Mesendoderm (in vitro differentiated cells): ENCODE measurements around the gene HOXC13.

Source experiments
- DNase-seq: peaks from one replicate; pipeline ENCODE4 v3.0.0; 2013
- H2AK5ac ChIP-seq: 2 replicates; pipeline ENCODE4 v1.6.1; 2013; ENCODE audit warnings: low read length, inconsistent platforms
- H2BK120ac ChIP-seq: 2 replicates; pipeline ENCODE4 v1.6.1; 2013; ENCODE audit warnings: low read depth, mild to moderate bottlenecking, low read length, moderate library complexity, mixed read lengths
- H2BK15ac ChIP-seq: replicated peaks from 2 replicates; pipeline ENCODE4 v1.6.1; 2013; ENCODE audit warnings: low read depth, mild to moderate bottlenecking, moderate library complexity
- H2BK5ac ChIP-seq: 2 replicates; pipeline ENCODE4 v1.6.1; 2013; ENCODE audit warnings: low read length, inconsistent platforms
- H3K18ac ChIP-seq: 2 replicates; pipeline ENCODE4 v1.6.1; 2013; ENCODE audit warnings: mild to moderate bottlenecking, low read length, mixed read lengths
- H3K23ac ChIP-seq: one replicate; pipeline ENCODE4 v1.6.1; 2013; ENCODE audit warnings: low read length
- H3K27ac ChIP-seq: 2 replicates; pipeline ENCODE4 v1.5.1; 2013; ENCODE audit warnings: low read depth, mild to moderate bottlenecking, inconsistent platforms, low read length, moderate library complexity
- H3K27me3 ChIP-seq: 2 replicates; pipeline ENCODE4 v1.6.1; 2013; ENCODE audit warnings: low read length, control low read depth, mild to moderate bottlenecking, inconsistent platforms; ENCODE audit not compliant: insufficient read depth, poor library complexity
- H3K36me3 ChIP-seq: 2 replicates; pipeline ENCODE4 v1.6.1; 2013; ENCODE audit warnings: low read length, inconsistent platforms; ENCODE audit not compliant: control insufficient read depth, insufficient read depth
- H3K4ac ChIP-seq: one replicate; pipeline ENCODE4 v1.6.1; 2013; ENCODE audit warnings: low read depth, mild to moderate bottlenecking, low read length, moderate library complexity
- H3K4me1 ChIP-seq: 2 replicates; pipeline ENCODE4 v1.6.1; 2013; ENCODE audit warnings: low read depth, low read length, inconsistent platforms; ENCODE audit not compliant: control insufficient read depth
- H3K4me2 ChIP-seq: 2 replicates; pipeline ENCODE4 v1.6.1; 2013; ENCODE audit warnings: low read length
- H3K4me3 ChIP-seq: 2 replicates; pipeline ENCODE4 v1.5.1; 2013; ENCODE audit warnings: mild to moderate bottlenecking, low read length
- H3K56ac ChIP-seq: one replicate; pipeline ENCODE4 v1.6.1; 2013; ENCODE audit warnings: low read length
- H3K79me1 ChIP-seq: 2 replicates; pipeline ENCODE4 v1.6.1; 2013; ENCODE audit warnings: low read length, inconsistent platforms
- H3K79me2 ChIP-seq: 2 replicates; pipeline ENCODE4 v1.6.1; 2013; ENCODE audit warnings: mild to moderate bottlenecking, low read length; ENCODE audit not compliant: control insufficient read depth, insufficient read depth
- H3K9ac ChIP-seq: 2 replicates; pipeline ENCODE4 v1.6.1; 2013; ENCODE audit warnings: low read length, inconsistent platforms
- H4K5ac ChIP-seq: one replicate; pipeline ENCODE4 v1.6.1; 2013; ENCODE audit warnings: low read length
- H4K8ac ChIP-seq: one replicate; pipeline ENCODE4 v1.6.1; 2013; ENCODE audit warnings: low read depth, mild to moderate bottlenecking, control low read depth, low read length, moderate library complexity
- WGBS: extraction: QIAGEN DNeasy Blood & Tissue Kit; methylation state at CpG from one replicate; pipeline ENCODE4 v1.1.7; 2013; ENCODE audit warnings: low lambda C conversion rate, missing lambda C conversion rate; ENCODE audit not compliant: insufficient coverage; ENCODE audit errors: extremely low coverage; 5-methylcytosine and 5-hydroxymethylcytosine counted together

Gene HOXC13

GRCh38 chr12:53930591-53931255 is 7.9 kb upstream of the HOXC13 start:
- Histone ChIP-seq H3K56ac (no peak overlapping the region), H2AK5ac (no peak overlapping the region), H4K8ac (no peak overlapping the region), H2BK15ac (no peak overlapping the region), H3K4me2 (no peak overlapping the region), H3K79me1 (no peaks in the 10 kb centered on the region), H3K4me3 (no peak overlapping the region), H3K27ac (no peak overlapping the region), H3K36me3 (no peaks in the 10 kb centered on the region), H3K9ac (no peak overlapping the region), H4K5ac (no peak overlapping the region), H2BK120ac (no peak overlapping the region), H3K18ac (no peak overlapping the region), H3K4me1 (no peaks in the 10 kb centered on the region), H2BK5ac (no peak overlapping the region), H3K4ac (no peak overlapping the region), H3K23ac (no peak overlapping the region), H3K27me3 (peaks cover 96% of the 10 kb centered on the region), H3K79me2 (no peaks in the 10 kb centered on the region)
- WGBS, result no CpG with 5 or more reads among the region's 30 CpGs
- no peak for DNase-seq

- no peaks in the 10 kb centered on the region for H3K79me2 ChIP-seq
- H3K27me3 ChIP-seq, result peaks cover 96% of the 10 kb centered on the region
- H4K5ac ChIP-seq, result no peak overlapping the region
- H3K79me1 ChIP-seq, result no peaks in the 10 kb centered on the region
- H3K23ac ChIP-seq, result no peak overlapping the region
- H3K4me1 ChIP-seq, result no peaks in the 10 kb centered on the region
- H3K27ac ChIP-seq, result no peak overlapping the region
- no peak overlapping the region for H3K4me2 ChIP-seq
- no peak overlapping the region for H3K4me3 ChIP-seq
- DNase-seq, result no peak
- H3K9ac ChIP-seq, result no peak overlapping the region
- no peak overlapping the region for H3K4ac ChIP-seq
- no peak overlapping the region for H2BK15ac ChIP-seq
- no peaks in the 10 kb centered on the region for H3K36me3 ChIP-seq
- H3K18ac ChIP-seq, result no peak overlapping the region
- H2BK120ac ChIP-seq, result no peak overlapping the region
- no peak overlapping the region for H2BK5ac ChIP-seq
- H3K56ac ChIP-seq, result no peak overlapping the region
- WGBS, result no CpG with 5 or more reads among the region's 4 CpGs
- no peak overlapping the region for H4K8ac ChIP-seq
- no peak overlapping the region for H2AK5ac ChIP-seq
Observed at GRCh38 chr12:53931844-53932581, 6.6 kb upstream of the HOXC13 start.

GRCh38 chr12:53932915-53933314 is 5.7 kb upstream of the HOXC13 start:
- H3K56ac ChIP-seq, result no peak overlapping the region
- no peak overlapping the region for H4K5ac ChIP-seq
- no CpG with 5 or more reads among the region's 4 CpGs for WGBS
- no peaks in the 10 kb centered on the region for H3K36me3 ChIP-seq
- no peak overlapping the region for H3K9ac ChIP-seq
- no peak overlapping the region for H3K18ac ChIP-seq
- H3K4ac ChIP-seq, result no peak overlapping the region
- no peak overlapping the region for H3K4me3 ChIP-seq
- no peaks in the 10 kb centered on the region for H3K4me1 ChIP-seq
- H4K8ac ChIP-seq, result no peak overlapping the region
- no peak overlapping the region for H3K23ac ChIP-seq
- H3K4me2 ChIP-seq, result no peak overlapping the region
- no peak overlapping the region for H2BK15ac ChIP-seq
- no peak overlapping the region for H2AK5ac ChIP-seq
- no peak overlapping the region for H3K27ac ChIP-seq
- H3K27me3 ChIP-seq, result peaks cover 96% of the 10 kb centered on the region
- DNase-seq, result no peak
- no peak overlapping the region for H2BK5ac ChIP-seq
- no peaks in the 10 kb centered on the region for H3K79me1 ChIP-seq
- H2BK120ac ChIP-seq, result no peak overlapping the region
- H3K79me2 ChIP-seq, result no peaks in the 10 kb centered on the region

GRCh38 chr12:53935383-53936341 is 3.0 kb upstream of the HOXC13 start:
- Histone ChIP-seq H3K27me3 (peaks cover 98% of the 10 kb centered on the region), H3K23ac (no peak overlapping the region)
- DNase-seq, result no peak

GRCh38 chr12:53937099-53937498 is 1.5 kb upstream of the HOXC13 start:
- no peak overlapping the region for H4K8ac ChIP-seq
- no peak overlapping the region for H4K5ac ChIP-seq
- no peak overlapping the region for H3K27ac ChIP-seq
- no peak for DNase-seq
- H3K27me3 ChIP-seq, result peaks cover 97% of the 10 kb centered on the region
- no peak overlapping the region for H3K23ac ChIP-seq
- H3K4ac ChIP-seq, result no peak overlapping the region
- no peak overlapping the region for H2AK5ac ChIP-seq
- no peak overlapping the region for H3K9ac ChIP-seq
- no peaks in the 10 kb centered on the region for H3K79me1 ChIP-seq
- no peak overlapping the region for H3K18ac ChIP-seq
- no peak overlapping the region for H3K4me3 ChIP-seq
- H2BK120ac ChIP-seq, result no peak overlapping the region
- no peaks in the 10 kb centered on the region for H3K4me1 ChIP-seq
- WGBS, result no CpG with 5 or more reads among the region's 12 CpGs
- H2BK15ac ChIP-seq, result no peak overlapping the region
- no peak overlapping the region for H3K56ac ChIP-seq
- H2BK5ac ChIP-seq, result no peak overlapping the region
- no peaks in the 10 kb centered on the region for H3K36me3 ChIP-seq
- H3K4me2 ChIP-seq, result no peak overlapping the region
- H3K79me2 ChIP-seq, result no peaks in the 10 kb centered on the region

More at GRCh38 chr12:53935383-53936341, 3.0 kb upstream of the HOXC13 start:
- H2BK15ac ChIP-seq, result no peak overlapping the region
- no peak overlapping the region for H2BK5ac ChIP-seq
- H4K8ac ChIP-seq, result no peak overlapping the region
- no peak overlapping the region for H3K56ac ChIP-seq
- WGBS, result no CpG with 5 or more reads among the region's 49 CpGs
- no peaks in the 10 kb centered on the region for H3K4me1 ChIP-seq
- no peak overlapping the region for H3K4me3 ChIP-seq
- H3K79me2 ChIP-seq, result no peaks in the 10 kb centered on the region
- no peak overlapping the region for H2BK120ac ChIP-seq
- no peak overlapping the region for H3K27ac ChIP-seq
- no peaks in the 10 kb centered on the region for H3K36me3 ChIP-seq
- no peak overlapping the region for H3K4me2 ChIP-seq
- no peak overlapping the region for H3K18ac ChIP-seq
- no peak overlapping the region for H3K9ac ChIP-seq
- no peaks in the 10 kb centered on the region for H3K79me1 ChIP-seq
- H2AK5ac ChIP-seq, result no peak overlapping the region
- no peak overlapping the region for H4K5ac ChIP-seq
- no peak overlapping the region for H3K4ac ChIP-seq
